ENCODE measurements around the gene PADI3.

DNA sequence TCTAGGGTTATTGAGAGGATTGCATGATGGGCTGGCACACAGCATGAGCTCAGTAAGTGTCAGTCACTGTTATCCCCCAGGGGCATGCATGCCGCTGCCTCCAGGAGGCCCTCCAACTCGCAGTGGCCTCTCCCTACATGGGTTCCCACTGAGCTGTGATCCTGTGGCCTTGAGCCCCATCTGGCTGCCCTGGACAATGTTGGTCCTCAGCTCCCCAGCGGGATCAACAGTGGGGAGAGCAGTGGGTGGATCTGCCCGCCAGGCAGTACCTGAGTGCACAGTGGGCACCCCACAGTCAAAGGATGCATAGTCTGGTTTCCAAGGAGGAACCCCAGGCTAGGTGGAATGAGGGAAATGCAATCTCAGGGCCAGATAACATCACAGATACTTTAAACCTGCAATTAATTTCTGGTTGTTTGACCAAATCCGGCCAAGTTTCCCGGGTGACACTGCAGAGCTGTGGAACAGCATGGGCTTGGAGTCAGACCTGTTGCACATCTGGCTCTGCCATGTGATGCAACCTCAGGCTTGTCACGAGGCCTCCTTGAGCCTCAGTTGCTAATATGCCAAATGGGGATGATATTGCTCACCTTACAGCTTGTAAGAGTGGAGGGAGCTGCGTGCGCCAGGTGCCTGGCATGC lies 9.3 kb downstream of the PADI3 start:
- TF ChIP-seq, protein P1, sequence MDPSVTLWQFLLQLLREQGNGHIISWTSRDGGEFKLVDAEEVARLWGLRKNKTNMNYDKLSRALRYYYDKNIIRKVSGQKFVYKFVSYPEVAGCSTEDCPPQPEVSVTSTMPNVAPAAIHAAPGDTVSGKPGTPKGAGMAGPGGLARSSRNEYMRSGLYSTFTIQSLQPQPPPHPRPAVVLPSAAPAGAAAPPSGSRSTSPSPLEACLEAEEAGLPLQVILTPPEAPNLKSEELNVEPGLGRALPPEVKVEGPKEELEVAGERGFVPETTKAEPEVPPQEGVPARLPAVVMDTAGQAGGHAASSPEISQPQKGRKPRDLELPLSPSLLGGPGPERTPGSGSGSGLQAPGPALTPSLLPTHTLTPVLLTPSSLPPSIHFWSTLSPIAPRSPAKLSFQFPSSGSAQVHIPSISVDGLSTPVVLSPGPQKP (CRISPR knock-in tag; IDR thresholded peaks at IDR 0.05) = no peak
- no peak for TF ChIP-seq BHLHE40 (IDR thresholded peaks at IDR 0.05; ENCODE audit: low read length)
- TF ChIP-seq ZNF224 (CRISPR knock-in tag; IDR thresholded peaks at IDR 0.05) = no peak
- TF ChIP-seq, protein P2, sequence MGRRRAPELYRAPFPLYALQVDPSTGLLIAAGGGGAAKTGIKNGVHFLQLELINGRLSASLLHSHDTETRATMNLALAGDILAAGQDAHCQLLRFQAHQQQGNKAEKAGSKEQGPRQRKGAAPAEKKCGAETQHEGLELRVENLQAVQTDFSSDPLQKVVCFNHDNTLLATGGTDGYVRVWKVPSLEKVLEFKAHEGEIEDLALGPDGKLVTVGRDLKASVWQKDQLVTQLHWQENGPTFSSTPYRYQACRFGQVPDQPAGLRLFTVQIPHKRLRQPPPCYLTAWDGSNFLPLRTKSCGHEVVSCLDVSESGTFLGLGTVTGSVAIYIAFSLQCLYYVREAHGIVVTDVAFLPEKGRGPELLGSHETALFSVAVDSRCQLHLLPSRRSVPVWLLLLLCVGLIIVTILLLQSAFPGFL (CRISPR knock-in tag; IDR thresholded peaks at IDR 0.05) = no peak
- no peak for TF ChIP-seq GATAD2B (IDR thresholded peaks at IDR 0.05; ENCODE audit: borderline replicate concordance)
- TF ChIP-seq EP300 (IDR thresholded peaks at IDR 0.05; ENCODE audit: low read length) = no peak
- TF ChIP-seq, protein P3, sequence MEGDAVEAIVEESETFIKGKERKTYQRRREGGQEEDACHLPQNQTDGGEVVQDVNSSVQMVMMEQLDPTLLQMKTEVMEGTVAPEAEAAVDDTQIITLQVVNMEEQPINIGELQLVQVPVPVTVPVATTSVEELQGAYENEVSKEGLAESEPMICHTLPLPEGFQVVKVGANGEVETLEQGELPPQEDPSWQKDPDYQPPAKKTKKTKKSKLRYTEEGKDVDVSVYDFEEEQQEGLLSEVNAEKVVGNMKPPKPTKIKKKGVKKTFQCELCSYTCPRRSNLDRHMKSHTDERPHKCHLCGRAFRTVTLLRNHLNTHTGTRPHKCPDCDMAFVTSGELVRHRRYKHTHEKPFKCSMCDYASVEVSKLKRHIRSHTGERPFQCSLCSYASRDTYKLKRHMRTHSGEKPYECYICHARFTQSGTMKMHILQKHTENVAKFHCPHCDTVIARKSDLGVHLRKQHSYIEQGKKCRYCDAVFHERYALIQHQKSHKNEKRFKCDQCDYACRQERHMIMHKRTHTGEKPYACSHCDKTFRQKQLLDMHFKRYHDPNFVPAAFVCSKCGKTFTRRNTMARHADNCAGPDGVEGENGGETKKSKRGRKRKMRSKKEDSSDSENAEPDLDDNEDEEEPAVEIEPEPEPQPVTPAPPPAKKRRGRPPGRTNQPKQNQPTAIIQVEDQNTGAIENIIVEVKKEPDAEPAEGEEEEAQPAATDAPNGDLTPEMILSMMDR (IDR thresholded peaks at IDR 0.05 in 2 of 3, conservative IDR thresholded peaks at IDR 0.05 in 1 of 3; ENCODE audit: insufficient read depth in 2 of 3, low read depth in 1 of 3, low read length in 3 of 3) = no peak
- TF ChIP-seq, protein P4, sequence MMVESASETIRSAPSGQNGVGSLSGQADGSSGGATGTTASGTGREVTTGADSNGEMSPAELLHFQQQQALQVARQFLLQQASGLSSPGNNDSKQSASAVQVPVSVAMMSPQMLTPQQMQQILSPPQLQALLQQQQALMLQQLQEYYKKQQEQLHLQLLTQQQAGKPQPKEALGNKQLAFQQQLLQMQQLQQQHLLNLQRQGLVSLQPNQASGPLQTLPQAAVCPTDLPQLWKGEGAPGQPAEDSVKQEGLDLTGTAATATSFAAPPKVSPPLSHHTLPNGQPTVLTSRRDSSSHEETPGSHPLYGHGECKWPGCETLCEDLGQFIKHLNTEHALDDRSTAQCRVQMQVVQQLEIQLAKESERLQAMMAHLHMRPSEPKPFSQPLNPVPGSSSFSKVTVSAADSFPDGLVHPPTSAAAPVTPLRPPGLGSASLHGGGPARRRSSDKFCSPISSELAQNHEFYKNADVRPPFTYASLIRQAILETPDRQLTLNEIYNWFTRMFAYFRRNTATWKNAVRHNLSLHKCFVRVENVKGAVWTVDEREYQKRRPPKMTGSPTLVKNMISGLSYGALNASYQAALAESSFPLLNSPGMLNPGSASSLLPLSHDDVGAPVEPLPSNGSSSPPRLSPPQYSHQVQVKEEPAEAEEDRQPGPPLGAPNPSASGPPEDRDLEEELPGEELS (CRISPR knock-in tag; IDR thresholded peaks at IDR 0.05; ENCODE audit: borderline replicate concordance) = no peak
- TF ChIP-seq, protein P5, sequence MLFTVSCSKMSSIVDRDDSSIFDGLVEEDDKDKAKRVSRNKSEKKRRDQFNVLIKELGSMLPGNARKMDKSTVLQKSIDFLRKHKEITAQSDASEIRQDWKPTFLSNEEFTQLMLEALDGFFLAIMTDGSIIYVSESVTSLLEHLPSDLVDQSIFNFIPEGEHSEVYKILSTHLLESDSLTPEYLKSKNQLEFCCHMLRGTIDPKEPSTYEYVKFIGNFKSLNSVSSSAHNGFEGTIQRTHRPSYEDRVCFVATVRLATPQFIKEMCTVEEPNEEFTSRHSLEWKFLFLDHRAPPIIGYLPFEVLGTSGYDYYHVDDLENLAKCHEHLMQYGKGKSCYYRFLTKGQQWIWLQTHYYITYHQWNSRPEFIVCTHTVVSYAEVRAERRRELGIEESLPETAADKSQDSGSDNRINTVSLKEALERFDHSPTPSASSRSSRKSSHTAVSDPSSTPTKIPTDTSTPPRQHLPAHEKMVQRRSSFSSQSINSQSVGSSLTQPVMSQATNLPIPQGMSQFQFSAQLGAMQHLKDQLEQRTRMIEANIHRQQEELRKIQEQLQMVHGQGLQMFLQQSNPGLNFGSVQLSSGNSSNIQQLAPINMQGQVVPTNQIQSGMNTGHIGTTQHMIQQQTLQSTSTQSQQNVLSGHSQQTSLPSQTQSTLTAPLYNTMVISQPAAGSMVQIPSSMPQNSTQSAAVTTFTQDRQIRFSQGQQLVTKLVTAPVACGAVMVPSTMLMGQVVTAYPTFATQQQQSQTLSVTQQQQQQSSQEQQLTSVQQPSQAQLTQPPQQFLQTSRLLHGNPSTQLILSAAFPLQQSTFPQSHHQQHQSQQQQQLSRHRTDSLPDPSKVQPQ (CRISPR knock-in tag; IDR thresholded peaks at IDR 0.05; ENCODE audit: borderline replicate concordance) = no peak
- TF ChIP-seq, protein P6, sequence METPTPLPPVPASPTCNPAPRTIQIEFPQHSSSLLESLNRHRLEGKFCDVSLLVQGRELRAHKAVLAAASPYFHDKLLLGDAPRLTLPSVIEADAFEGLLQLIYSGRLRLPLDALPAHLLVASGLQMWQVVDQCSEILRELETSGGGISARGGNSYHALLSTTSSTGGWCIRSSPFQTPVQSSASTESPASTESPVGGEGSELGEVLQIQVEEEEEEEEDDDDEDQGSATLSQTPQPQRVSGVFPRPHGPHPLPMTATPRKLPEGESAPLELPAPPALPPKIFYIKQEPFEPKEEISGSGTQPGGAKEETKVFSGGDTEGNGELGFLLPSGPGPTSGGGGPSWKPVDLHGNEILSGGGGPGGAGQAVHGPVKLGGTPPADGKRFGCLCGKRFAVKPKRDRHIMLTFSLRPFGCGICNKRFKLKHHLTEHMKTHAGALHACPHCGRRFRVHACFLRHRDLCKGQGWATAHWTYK (CRISPR knock-in tag; IDR thresholded peaks at IDR 0.05) = no peak
- TF ChIP-seq, protein P7, sequence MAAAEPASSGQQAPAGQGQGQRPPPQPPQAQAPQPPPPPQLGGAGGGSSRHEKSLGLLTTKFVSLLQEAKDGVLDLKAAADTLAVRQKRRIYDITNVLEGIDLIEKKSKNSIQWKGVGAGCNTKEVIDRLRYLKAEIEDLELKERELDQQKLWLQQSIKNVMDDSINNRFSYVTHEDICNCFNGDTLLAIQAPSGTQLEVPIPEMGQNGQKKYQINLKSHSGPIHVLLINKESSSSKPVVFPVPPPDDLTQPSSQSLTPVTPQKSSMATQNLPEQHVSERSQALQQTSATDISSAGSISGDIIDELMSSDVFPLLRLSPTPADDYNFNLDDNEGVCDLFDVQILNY (CRISPR knock-in tag; IDR thresholded peaks at IDR 0.05) = no peak
- no peak for TF ChIP-seq EZH2 (IDR thresholded peaks at IDR 0.05; ENCODE audit: borderline replicate concordance, low read depth, low read length)
- TF ChIP-seq TCF7L2 (IDR thresholded peaks at IDR 0.05; ENCODE audit: low read depth, low read length) = no peak
- TF ChIP-seq SMC3 (conservative IDR thresholded peaks at IDR 0.05; ENCODE audit: insufficient read depth, low read depth, low read length) = no peak
